Endometrium (tissue), 2 donors: ENCODE results near the gene CD276.
"Not testable (repeated sequence)": the region's sequence is repeated elsewhere in the genome, so short reads cannot be mapped to it uniquely, and the experiment has no call there.

Experiments
- FAIRE-seq: peaks from 2 replicates; lab custom pipeline; 2012; peaks lifted over from hg19 to GRCh38; lab: Jason Lieb, UNC
- donor health status: control.
- donor health status: control.

CD276 gene

GRCh38 chr15:73710321-73710720 is 26.1 kb downstream of the CD276 start:
- no peak for FAIRE-seq

GRCh38 chr15:73711526-73711925 is 27.3 kb downstream of the CD276 start:
- FAIRE-seq: no peak

- FAIRE-seq: no peak
Observed at GRCh38 chr15:73712107-73712506, 27.9 kb downstream of the CD276 start.

GRCh38 chr15:73714695-73715301 is 30.6 kb downstream of the CD276 start:
- FAIRE-seq: no peak

GRCh38 chr15:73715417-73715816 is 31.2 kb downstream of the CD276 start:
- no peak for FAIRE-seq

GRCh38 chr15:73716417-73716816 is 32.2 kb downstream of the CD276 start:
- FAIRE-seq: no peak

GRCh38 chr15:73717206-73717605 is 33.0 kb downstream of the CD276 start:
- FAIRE-seq: no peak

GRCh38 chr15:73717802-73718201 is 33.6 kb downstream of the CD276 start:
- no peak for FAIRE-seq

GRCh38 chr15:73718694-73719093 is 34.5 kb downstream of the CD276 start:
- no peak for FAIRE-seq

- no peak for FAIRE-seq
Observed at GRCh38 chr15:73722425-73722824, 38.2 kb downstream of the CD276 start.

- peak; percentile 18 for FAIRE-seq
Observed at GRCh38 chr15:73723191-73723590, 39.0 kb downstream of the CD276 start.

GRCh38 chr15:73724212-73724611 is 40.0 kb downstream of the CD276 start:
- FAIRE-seq: no peak

GRCh38 chr15:73727330-73727976 is 43.3 kb downstream of the CD276 start:
- FAIRE-seq: no peak

GRCh38 chr15:73732051-73732450 is 47.9 kb downstream of the CD276 start:
- not testable (repeated sequence) for FAIRE-seq

- no peak for FAIRE-seq
Observed at GRCh38 chr15:73732930-73733329, 48.7 kb downstream of the CD276 start.

GRCh38 chr15:73737535-73737934 is 53.4 kb downstream of the CD276 start:
- no peak for FAIRE-seq

GRCh38 chr15:73740152-73741048 is 56.2 kb downstream of the CD276 start:
- no peak for FAIRE-seq

- FAIRE-seq: peak; percentile 4
Observed at GRCh38 chr15:73741321-73741836, 57.2 kb downstream of the CD276 start.

GRCh38 chr15:73744293-73744692 is 60.1 kb downstream of the CD276 start:
- no peak for FAIRE-seq

GRCh38 chr15:73745073-73745472 is 60.9 kb downstream of the CD276 start:
- no peak for FAIRE-seq

- no peak for FAIRE-seq
Observed at GRCh38 chr15:73746261-73746660, 62.1 kb downstream of the CD276 start.

GRCh38 chr15:73746883-73747282 is 62.7 kb downstream of the CD276 start:
- FAIRE-seq: no peak
